PC-3 (cell line): Measurements from ENCODE around the gene GOLGA7B.

ENCODE experiments used
- CTCF ChIP-seq: fragments of 300-600 bp; sonication (generic); conservative IDR thresholded peaks from 2 replicates; pipeline ENCODE4 v1.5.1; 2017; ENCODE audit warnings: antibody characterized with exemption, low read depth, mild to moderate bottlenecking, low read length
- EZH2 ChIP-seq: fragments of 300-600 bp; sonication (generic); IDR thresholded peaks from one replicate; pipeline ENCODE4 v1.6.1; 2017; ENCODE audit warnings: antibody characterized with exemption, mild to moderate bottlenecking, low read length; ENCODE audit not compliant: unreplicated experiment
- EZH2phosphoT487 ChIP-seq: fragments of 300-600 bp; sonication (generic); IDR thresholded peaks from 2 replicates; pipeline ENCODE4 v1.6.1; 2018; ENCODE audit warnings: mild to moderate bottlenecking, antibody characterized with exemption, low read length, borderline replicate concordance

GRCh38 chr10:97865488-97865887, 15.8 kb downstream of the GOLGA7B start:
- TF ChIP-seq CTCF, result no peak
- TF ChIP-seq EZH2phosphoT487, result no peak
- no peak for TF ChIP-seq EZH2
